Psoas muscle (tissue), 8 donors: Measurements from ENCODE around the gene TAAR1. TPM values are rescaled to one million over a fixed set of nuclear protein-coding genes. Genes with fewer than 3 reads are reported as not detected.

Source experiments
- ATAC-seq, 4 donors: fragments of 200-7000 bp; cut with Tn5 transposase; one replicate each; pipeline ENCODE4 v1.9.1; 2020; ENCODE audit warnings: moderate library complexity in 3 of 4, mild to moderate bottlenecking in 2 of 4
- DNase-seq, 2 donors: peaks; one replicate each; pipeline ENCODE4 v3.0.0-alpha.2; 2020
- H3K27ac ChIP-seq: fragments of 200-600 bp; one replicate; pipeline ENCODE4 v1.8.0; 2022
- H3K27me3 ChIP-seq, 3 donors: fragments of 200-600 bp in 1 of 3; one replicate each; pipeline versions ENCODE4 v1.6.1 to v1.8.0; 2013 to 2022; ENCODE audit warnings: low read length in 2 of 3, mild to moderate bottlenecking in 2 of 3, moderate library complexity in 1 of 3; ENCODE audit not compliant: insufficient read depth in 3 of 3
- H3K36me3 ChIP-seq, 2 donors: fragments of 200-600 bp in 1 of 2; one replicate each; pipeline versions ENCODE4 v1.6.1 to v1.8.0; 2013 to 2022; ENCODE audit warnings: low read depth in 1 of 2, mild to moderate bottlenecking in 1 of 2, moderate library complexity in 1 of 2; ENCODE audit not compliant: insufficient read depth in 1 of 2
- H3K4me1 ChIP-seq: fragments of 200-600 bp; one replicate; pipeline ENCODE4 v1.8.0; 2022
- H3K4me3 ChIP-seq: fragments of 200-600 bp; one replicate; pipeline ENCODE4 v1.8.0; 2022; ENCODE audit warnings: mild to moderate bottlenecking
- H3K9me3 ChIP-seq: fragments of 200-600 bp; one replicate; pipeline ENCODE4 v1.8.0; 2022
- WGBS, 3 donors: extraction: QIAGEN DNeasy Blood & Tissue Kit; methylation state at CpG; one replicate each; pipeline versions ENCODE4 v1.1.6 to v1.1.7; 2013; 5-methylcytosine and 5-hydroxymethylcytosine counted together
- intact Hi-C, 2 donors: fragments of 100-400 bp; cut with DNase I; formaldehyde crosslinking; loops; one replicate each; pipeline versions ENCODE4 v1.11.0 to v1.14.2; 2022
- polyA plus RNA-seq, 3 donors: library from polyadenylated mRNA; stranded (reverse); fragments of 200-250 nt; gene quantifications; one replicate each; pipeline ENCODE4 v1.2.3, GENCODE V29; 2013
- total RNA-seq, 4 donors: library from RNA; stranded (reverse); fragmentation: NEBNext Ultra II Directional in 2 of 4; extraction: Animal tissue kit (Norgen Biotek cat#: 25700) in 2 of 4; gene quantifications; one replicate each; pipeline versions ENCODE4 v1.2.1 to v1.2.4, GENCODE V29; 2021 to 2023
- TF ChIP-seq, protein P1 (sequence below): fragments of 200-600 bp; IDR thresholded peaks from one replicate; pipeline ENCODE4 v1.8.0; 2022; ENCODE audit warnings: antibody characterized with exemption
- donor health status: healthy with polysubstance abuse.
- donor health status: DM: no; HTN: no; CAD: no; lungs with moderate emphysema.
- donor health status: Bipolar disorder and iron deficiency.
- donor health status: healthy.
- donor health status: DM: yes; HTN: yes; CAD: no.
- donor health status: DM: no; HTN: no; CAD: no.
- donor health status: DM: no; HTN: no; CAD: no.
- donor health status: DM: yes; HTN: yes; CAD: no.

Gene TAAR1
- total and polyA plus RNA-seq, 7 donors, result not detected

DNA sequence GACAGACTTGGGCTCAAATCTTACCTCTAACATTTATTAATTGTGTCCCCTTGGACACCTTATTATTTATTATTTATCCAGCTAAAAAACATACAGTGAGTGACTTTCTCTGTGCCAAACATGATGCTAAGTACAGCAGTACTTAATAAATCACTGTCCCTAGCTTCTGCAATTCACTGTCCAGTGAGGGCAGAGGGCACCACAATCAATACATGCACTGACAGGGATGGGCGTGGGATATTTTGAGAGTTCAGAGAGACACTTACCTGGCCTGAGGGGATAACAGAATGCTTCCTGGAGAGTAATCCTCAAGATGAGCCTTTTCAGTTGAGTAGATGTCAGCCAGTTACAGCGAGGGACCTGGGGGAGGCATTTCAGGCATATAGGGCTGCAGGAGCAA is 25.6 kb downstream of the TAAR1 start:
- no peak overlapping the region for H3K4me3 ChIP-seq
- no peaks in the 10 kb centered on the region for H3K4me1 ChIP-seq
- no peaks in the 10 kb centered on the region for H3K36me3 ChIP-seq
- WGBS, 3 donors, result 73 to 89% (median 86%) methylated on average over 2 of the region's 2 CpGs
- H3K9me3 ChIP-seq, result no peaks in the 10 kb centered on the region
- intact Hi-C loops, result no loop called here
- DNase-seq, result no peak
- no peaks in the 10 kb centered on the region for H3K27me3 ChIP-seq
- ATAC-seq, result no peak
- TF ChIP-seq, protein P1, sequence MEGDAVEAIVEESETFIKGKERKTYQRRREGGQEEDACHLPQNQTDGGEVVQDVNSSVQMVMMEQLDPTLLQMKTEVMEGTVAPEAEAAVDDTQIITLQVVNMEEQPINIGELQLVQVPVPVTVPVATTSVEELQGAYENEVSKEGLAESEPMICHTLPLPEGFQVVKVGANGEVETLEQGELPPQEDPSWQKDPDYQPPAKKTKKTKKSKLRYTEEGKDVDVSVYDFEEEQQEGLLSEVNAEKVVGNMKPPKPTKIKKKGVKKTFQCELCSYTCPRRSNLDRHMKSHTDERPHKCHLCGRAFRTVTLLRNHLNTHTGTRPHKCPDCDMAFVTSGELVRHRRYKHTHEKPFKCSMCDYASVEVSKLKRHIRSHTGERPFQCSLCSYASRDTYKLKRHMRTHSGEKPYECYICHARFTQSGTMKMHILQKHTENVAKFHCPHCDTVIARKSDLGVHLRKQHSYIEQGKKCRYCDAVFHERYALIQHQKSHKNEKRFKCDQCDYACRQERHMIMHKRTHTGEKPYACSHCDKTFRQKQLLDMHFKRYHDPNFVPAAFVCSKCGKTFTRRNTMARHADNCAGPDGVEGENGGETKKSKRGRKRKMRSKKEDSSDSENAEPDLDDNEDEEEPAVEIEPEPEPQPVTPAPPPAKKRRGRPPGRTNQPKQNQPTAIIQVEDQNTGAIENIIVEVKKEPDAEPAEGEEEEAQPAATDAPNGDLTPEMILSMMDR, result no peak
- H3K27ac ChIP-seq, result no peak overlapping the region

DNA sequence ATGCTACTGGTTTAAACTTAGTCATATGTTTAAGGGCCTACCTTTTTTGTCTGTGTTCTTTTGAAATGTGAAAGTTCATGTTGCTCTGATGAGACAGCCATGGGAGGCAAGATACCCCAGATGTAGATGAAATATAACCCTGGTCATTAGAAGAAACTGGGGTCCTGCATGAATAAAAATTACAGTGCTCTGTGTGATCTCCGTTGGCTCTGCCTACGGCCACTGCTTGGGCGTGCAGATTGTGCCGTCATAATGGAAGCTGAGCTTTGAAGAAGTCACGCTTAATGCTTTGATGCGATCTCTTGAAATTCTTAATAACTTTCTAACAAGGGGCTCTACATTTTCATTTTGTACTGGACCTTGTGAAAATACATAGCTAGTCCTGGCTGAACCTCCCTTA is 34.8 kb downstream of the TAAR1 start, which contains the start of gene TAAR2:
Gene TAAR2, minus strand, starts transcription at position 101 of the 400 bp plus-strand sequence. Its CDS starts 0 bp downstream, at position 101.
- Histone ChIP-seq H3K4me1 (no peaks in the 10 kb centered on the region), H3K4me3 (no peak within 1 kb of the TSS), H3K9me3 (no peaks in the 10 kb centered on the region), H3K27me3 (no peaks in the 10 kb centered on the region), H3K36me3 (no peaks in the 10 kb centered on the region), H3K27ac (no peak within 1 kb of the TSS)
- ATAC-seq, result no peak
- 65 to 73% (median 68%) methylated on average over 6 of the region's 6 CpGs for WGBS, 3 donors
- no peak for DNase-seq
- TF ChIP-seq, protein P1, result no peak
- intact Hi-C loops, result no loop called here

DNA sequence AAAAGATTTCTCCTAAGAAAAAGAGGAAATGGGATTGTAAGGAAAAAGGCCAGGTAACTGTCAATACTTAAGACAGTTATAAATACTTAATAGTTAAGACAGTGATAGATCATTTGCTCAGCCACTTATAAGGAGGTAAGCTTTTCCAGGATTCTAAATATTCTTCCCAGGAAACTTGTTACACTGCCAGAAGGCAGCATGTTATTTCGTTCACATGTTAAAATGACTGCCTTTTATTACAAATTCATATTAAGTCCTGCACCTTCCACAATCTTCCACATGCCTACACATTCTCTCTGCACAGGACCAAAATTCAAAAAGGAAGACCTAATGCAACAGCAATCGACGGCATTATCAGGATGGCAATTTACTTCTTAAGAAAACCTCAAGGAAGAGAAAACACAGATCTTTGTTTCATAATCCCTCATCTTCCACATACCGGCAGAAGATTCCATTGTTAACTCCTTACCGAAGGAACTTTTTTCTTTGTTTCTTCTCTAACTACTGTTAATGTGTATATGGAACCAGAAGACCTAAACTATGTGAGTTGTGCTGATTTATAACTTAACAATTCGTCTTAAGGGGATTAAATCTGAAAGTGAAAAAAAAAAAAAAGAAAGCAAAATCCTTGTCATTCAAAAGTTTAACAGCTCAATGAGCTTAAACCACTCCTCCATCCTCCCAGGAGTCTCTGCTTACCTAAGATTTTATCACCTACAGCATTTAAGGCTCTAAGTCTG is 35.7 kb downstream of the TAAR1 start:
- 61 to 72% (median 68%) methylated on average over 6 of the region's 6 CpGs for WGBS, 3 donors
- DNase-seq, result no peak
- H3K9me3 ChIP-seq, result no peaks in the 10 kb centered on the region
- H3K27me3 ChIP-seq, result no peaks in the 10 kb centered on the region
- H3K27ac ChIP-seq, result no peak overlapping the region
- ATAC-seq, result no peak
- TF ChIP-seq, protein P1, result no peak
- H3K4me3 ChIP-seq, result no peak overlapping the region
- intact Hi-C loops, result no loop called here
- no peaks in the 10 kb centered on the region for H3K36me3 ChIP-seq
- no peaks in the 10 kb centered on the region for H3K4me1 ChIP-seq

DNA sequence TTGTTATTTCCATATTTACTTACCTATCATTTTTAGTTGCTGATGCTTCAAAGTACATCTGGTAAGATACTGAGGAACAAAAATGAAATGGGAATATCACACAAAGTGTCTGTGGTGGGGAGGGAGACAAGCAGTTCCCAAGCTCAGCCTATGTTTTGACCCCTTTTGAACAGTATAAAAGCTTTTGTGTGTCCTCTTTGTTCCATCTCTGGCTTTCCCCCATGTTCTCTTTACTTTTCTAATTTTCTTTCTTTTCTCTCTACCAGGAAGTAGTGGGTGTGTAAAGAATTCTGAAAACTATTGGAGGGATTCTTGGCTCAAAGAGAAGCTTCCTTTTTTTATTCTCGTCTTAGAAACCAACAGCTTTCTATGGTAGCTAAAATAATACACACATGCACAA is 42.3 kb downstream of the TAAR1 start:
- no peaks in the 10 kb centered on the region for H3K4me1 ChIP-seq
- no peak overlapping the region for H3K4me3 ChIP-seq
- no peak for DNase-seq
- 35 to 38% (median 37%) methylated on average over 1 of the region's 1 CpG for WGBS, 3 donors
- intact Hi-C loops, result no loop called here
- TF ChIP-seq, protein P1, result no peak
- H3K9me3 ChIP-seq, result no peaks in the 10 kb centered on the region
- no peaks in the 10 kb centered on the region for H3K27me3 ChIP-seq
- H3K36me3 ChIP-seq, result no peaks in the 10 kb centered on the region
- no peak overlapping the region for H3K27ac ChIP-seq
- ATAC-seq, result no peak

DNA sequence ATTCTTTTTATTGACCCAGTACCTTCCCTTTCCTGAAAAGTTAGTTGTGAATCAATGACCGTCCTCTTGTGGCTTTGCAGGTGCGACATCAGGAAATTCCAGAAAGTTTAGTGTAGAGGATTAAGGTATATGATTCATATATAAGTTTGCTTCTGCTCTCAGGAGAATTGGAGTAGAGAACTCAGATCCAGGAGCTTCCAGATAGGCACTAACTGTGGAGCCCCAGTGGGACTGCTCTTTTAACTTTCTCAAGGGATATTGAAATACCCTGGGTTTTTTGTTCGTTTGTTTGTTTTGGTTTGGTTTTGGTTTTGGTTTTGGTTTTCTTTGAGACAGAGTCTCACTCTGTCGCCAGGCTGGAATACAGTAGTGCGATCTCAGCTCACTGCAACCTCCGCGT is 44.4 kb downstream of the TAAR1 start:
- no peak overlapping the region for H3K27ac ChIP-seq
- no peak overlapping the region for H3K4me3 ChIP-seq
- DNase-seq, result no peak
- no peaks in the 10 kb centered on the region for H3K4me1 ChIP-seq
- TF ChIP-seq, protein P1, result no peak
- no peaks in the 10 kb centered on the region for H3K9me3 ChIP-seq
- intact Hi-C loops, result no loop called here
- no peak for ATAC-seq
- H3K36me3 ChIP-seq, result no peaks in the 10 kb centered on the region
- WGBS, 3 donors, result 71 to 85% (median 82%) methylated on average over 5 to 7 of the region's 7 CpGs
- H3K27me3 ChIP-seq, result no peaks in the 10 kb centered on the region
